GM18951 (cell line): ENCODE results near the gene CUZD1.

Source experiments
- POLR2A ChIP-seq: IDR thresholded peaks from 4 replicates; pipeline ENCODE4 v1.6.1; 2011; ENCODE audit warnings: mild to moderate bottlenecking; ENCODE audit not compliant: insufficient read length, insufficient read depth; ENCODE audit errors: extremely low read depth
- in situ Hi-C: fragments of 300-500 bp; cut with MboI; formaldehyde crosslinking; loops from one replicate; pipeline ENCODE4 v1.12.0; 2022; ENCODE audit warnings: low sequenced_read_pairs, mixed read lengths, inconsistent platforms; ENCODE audit not compliant: unreplicated experiment

The CUZD1 gene

DNA sequence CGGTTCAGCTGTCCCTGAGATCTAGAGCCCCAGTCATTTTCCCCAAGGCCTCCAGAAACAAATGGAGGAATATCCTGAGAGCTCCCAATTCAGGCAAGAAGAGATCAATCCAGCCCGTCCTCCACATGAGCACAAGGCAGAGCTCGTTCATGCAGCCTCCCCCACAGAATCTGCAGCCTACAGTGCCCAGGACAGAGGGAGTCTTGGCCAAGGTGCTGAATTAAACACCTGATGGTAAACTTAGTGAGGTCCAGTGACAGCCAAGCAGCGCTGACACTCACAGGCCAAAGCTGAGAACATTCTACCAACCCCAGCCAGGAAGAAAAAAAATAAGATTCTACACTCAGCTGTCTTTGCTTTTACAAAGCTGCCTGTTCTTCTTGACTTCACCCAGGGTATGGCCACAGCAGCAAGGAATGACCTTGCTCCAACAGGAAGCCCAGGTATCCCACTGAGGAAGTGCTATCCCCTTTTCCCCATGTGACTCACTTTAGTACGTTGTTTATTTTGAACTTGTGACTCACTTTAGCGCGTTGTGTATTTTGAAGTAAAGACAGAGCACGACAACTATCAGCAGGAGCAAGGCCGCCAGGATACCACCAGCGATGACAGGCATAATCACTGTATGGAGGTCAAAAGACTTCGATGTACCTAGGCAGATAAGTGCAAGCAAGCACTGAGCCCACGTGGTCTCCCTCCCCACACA lies 4.4 kb upstream of the CUZD1 start:
- no peak for TF ChIP-seq POLR2A
- in situ Hi-C loops = no loop called here

DNA sequence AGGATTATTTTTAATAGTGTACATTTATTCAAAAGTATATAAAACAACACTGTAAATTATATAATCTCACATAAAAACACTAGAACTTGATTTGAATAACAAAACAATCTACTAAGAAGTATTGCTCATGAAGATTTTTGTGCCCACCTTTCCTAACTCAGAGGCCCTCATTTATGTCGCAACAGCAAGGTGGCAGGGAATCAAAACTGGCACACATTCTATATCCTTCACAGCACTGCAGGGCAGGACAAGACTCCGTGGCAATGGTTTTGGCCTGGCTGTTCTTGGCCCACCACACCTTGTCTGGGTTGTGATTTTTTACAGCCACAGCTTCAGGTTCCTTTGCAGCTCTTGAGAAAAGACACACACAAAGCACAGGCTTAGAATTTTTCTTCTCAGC lies 3.4 kb upstream of the CUZD1 start:
- in situ Hi-C loops = no loop called here
- no peak for TF ChIP-seq POLR2A

DNA sequence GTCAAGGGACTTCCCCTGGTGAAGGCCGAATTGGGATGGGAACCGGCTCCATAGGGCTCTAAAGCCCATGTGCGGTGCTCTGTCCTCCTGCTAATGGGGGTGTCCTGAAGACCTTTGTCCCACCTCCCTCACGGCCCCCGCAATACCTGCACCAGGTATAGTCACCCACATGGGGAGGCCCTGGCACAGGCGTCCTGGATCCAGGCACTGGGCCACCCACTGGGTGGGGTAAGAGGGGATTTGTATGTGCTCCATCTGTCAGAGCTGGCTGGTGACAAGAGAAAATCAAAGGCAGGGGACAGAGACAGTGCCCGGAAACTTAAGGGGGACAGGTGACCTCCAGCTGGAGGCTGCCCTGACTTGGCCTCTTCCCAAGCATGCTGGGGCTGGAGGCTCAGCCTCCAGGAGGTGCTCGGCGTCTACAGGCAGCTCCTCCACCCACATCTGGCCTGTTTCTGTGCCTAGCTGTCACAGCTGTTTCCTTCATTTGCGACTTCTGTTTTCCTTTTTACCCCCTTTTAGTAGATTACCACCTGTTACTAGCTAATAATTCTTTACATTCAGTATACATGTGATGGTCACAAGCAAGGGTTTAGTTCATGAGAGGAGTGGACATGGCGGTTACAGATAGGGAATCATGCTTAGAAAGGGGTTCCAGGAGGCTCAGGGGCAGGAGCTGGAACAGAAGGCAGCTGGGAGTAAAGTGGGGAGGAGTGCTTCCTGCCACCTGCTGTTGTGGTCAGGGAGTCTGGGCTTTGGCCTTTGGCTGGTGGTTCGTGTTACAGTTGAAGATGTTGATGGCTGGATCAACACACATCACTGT lies 2.3 kb upstream of the CUZD1 start:
- in situ Hi-C loops = no loop called here
- no peak for TF ChIP-seq POLR2A

DNA sequence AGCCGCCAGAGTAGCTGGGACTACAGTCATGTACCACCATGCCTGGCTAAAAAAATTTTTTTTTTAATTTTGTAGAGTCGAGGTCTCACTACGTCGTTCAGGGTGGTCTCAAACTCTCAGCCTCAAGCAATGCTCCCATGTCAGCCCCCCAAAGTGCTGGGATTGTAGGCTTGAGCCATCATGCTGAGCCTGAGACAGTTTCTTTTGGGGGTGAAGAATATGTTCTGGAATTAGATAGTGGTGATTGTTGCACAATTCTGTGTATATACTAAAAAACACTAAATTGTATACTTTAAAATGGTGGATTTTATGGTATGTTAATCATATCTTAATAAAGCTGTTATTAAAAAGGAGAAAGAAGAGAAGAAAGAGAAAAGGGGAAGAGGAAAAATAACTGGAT lies 1.5 kb downstream of the CUZD1 start:
- in situ Hi-C loops = no loop called here
- no peak for TF ChIP-seq POLR2A

DNA sequence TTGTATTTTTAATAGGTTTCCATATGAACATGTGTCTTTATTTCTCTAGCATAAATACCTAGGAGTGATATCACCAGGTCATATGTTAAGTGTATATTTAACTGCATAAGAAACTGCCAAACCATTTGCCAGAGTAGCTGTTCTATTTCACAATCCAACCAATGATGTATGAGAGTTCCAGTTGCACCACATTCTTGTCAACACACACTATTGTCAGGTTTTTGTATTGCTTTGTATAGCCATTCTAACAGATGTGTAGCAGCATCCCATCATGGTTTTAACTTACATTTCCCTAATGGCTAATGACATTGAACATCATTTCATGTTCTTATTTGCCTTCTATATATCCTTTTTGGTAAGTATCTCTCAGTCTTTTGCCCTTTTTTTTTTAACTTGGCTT lies 4.1 kb downstream of the CUZD1 start:
- in situ Hi-C loops = no loop called here
- no peak for TF ChIP-seq POLR2A

DNA sequence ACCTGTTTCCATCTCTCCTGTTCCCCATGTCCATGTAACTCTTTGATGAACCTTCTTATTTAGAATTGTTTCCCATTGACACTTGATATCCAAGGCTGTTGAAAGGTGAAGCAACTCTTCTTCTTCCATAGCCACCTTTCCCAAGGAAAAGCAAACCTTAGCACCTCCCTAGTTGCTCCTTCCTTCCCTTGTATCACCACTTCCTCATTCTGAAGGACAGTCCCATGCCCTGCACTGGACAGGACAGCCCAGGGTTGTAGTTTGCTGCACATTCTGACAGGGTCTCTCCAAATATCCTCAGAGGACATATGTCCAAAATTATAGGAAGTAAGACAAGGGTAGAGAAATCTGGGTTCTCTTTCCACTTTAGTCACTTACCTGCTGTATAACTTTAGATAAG lies 6.2 kb downstream of the CUZD1 start:
- in situ Hi-C loops = no loop called here
- no peak for TF ChIP-seq POLR2A

DNA sequence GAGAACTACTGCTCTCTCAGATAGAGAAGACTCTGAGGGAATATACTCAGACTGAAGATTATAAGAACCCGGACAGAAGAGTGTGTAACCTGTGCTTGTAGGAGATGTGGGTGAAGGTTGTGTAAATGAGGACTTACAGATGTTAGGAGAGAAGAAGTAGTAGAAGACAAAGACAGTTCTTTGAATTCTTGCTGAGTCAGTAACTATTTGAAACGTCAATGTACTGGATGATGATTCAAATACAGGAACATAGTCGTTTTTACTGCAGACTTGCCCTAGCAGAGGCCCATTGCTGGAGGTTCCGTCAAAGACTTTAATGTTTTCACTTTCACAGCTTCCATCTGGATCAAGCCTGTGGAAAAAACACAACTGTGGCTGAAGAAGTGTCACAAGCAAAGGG lies 6.8 kb downstream of the CUZD1 start:
- no peak for TF ChIP-seq POLR2A
- in situ Hi-C loops = no loop called here

DNA sequence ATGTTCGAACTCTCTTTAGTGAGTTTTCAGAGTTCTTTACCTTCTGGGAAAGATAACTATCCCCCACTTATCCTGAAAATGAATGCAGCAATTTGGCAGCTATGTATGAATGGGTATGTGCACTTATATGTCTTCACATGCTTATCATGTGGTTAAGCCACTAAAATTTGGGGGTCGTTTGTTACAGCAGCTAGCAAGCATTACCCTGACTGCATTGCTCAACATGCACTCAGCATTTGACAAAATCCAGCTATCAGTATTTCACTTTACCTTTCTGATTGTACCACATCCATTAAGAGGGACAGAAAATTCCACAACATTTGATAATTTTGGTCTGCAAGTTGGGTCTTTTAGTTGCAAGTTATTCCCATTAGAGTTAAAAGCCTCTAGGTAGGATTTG lies 9.7 kb downstream of the CUZD1 start:
- in situ Hi-C loops = no loop called here
- TF ChIP-seq POLR2A = no peak

DNA sequence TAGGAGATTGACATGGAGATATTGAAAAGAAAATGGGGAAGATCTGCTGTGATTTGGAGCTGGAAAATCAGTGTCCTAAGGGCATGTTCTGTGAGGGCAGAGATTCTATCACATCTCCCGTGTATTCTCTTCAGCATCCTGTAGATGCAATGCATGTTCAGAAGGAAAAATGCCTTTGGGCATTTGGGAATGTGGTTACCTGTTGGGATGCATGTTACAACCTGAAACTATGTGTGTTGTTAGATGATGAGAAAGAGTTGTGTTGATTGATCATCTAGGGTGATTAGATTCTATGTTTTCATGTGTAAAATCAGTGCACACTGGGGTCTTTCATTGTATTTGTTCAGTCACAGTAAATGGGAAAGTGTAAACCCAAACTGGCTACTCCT lies 14.7 kb downstream of the CUZD1 start:
- TF ChIP-seq POLR2A = no peak
- in situ Hi-C loops = no loop called here

DNA sequence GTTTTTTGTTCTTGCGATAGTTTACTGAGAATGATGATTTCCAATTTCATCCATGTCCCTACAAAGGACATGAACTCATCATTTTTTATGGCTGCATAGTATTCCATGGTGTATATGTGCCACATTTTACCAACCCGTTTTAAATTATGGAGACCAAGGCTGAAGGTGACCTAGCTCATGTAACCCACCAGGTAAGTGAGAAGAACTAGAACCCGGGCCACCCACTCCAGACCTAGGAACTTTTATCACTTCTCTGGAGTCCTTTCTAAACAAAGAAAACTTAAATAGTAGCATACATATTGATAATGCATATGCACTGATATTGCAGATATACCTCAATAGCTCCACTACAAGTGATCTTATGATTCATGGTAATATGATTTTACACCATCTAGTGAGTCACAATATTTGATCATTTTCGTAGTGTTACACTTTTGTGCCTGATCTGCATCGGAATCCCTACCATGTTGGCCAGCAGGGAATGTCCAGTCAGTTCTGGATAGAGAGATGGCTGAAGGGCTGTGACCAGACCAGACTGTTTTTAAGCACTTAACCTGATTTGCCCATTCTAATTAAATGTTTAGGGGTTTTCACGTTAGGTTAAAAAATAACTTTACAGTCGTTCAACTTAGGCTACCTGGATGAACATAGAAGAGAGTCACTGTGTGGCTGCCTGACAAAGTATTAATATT lies 15.2 kb downstream of the CUZD1 start:
- TF ChIP-seq POLR2A = no peak
- in situ Hi-C loops = no loop called here

DNA sequence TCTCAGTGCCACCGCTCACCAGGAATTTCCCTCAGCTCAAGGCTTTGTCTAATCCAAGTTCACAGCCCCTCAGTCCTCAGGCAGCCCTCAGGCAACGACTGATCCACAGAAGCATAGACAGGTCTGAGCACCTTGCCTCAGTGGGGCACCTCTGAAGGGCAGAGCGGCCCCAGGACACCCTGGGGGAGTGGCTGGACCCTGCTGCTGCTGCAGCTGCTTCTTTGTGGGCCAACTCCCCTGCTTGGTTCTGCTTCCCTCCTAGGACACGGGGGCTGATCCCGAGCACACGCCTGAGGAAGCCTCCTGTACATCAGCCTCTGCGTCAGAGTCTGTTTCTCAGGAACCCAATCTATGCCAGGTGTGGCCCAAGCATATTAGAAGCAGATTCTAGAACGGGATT lies 16.2 kb downstream of the CUZD1 start:
- in situ Hi-C loops = no loop called here
- TF ChIP-seq POLR2A = no peak

DNA sequence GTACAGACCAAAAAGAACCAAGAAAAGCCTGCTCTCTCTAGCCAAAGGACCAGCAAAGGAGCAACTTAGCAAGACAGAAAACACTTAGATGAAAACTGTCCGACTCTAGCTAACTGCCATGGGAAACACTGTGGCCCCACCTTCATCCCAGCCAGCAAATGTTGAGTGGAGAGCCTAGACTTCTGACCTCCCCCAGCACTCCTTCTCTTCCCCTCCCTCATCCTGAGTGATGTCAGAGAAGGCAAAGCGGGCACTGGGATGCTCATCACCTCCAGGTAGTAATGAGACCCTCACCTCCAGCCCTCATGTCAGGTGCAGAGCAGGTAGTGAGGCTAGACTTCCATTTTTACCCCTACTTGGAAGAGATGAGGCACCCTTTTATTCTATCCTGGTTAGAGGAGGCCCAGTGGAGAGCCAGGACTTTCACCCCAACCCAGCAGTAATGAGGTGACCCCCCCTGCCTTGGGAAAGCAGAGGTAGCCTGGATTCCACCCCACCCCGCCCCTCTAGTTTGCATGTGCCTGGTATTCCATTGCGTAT lies 16.9 kb downstream of the CUZD1 start:
- no peak for TF ChIP-seq POLR2A
- in situ Hi-C loops = no loop called here

DNA sequence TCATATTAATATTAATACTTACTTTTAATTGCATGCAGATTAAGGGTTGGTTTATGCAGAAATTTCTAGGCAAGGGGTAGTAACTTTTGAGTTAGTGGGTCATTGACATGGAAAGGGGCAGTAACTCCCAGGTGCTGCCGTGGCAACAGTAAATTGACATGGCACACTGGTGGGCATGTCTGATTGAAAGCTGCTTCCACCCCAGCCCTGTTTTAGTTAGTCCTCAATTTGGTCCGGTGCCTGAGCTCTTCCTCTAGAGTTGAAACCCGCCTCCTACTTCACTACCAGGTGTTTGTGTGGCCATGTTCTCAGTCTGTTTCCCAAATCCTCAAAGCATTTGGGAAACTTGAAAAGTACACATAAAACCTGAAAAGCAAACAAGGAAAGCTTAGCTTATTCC lies 18.4 kb downstream of the CUZD1 start:
- no peak for TF ChIP-seq POLR2A
- in situ Hi-C loops = no loop called here
